K562 (cell line): ENCODE results near the gene GORASP1. TPM values are rescaled to one million over a fixed set of nuclear protein-coding genes. Genes with fewer than 3 reads are reported as not detected.
A peak's percentile ranks its signal among the peaks of the same experiment; 100 is the strongest.

ENCODE experiments used
- CCNT2 ChIP-seq: IDR thresholded peaks from 2 replicates; pipeline ENCODE4 v1.6.1; 2011; ENCODE audit warnings: borderline replicate concordance, low read depth, mild to moderate bottlenecking, moderate library complexity, mixed read lengths, low read length; ENCODE audit not compliant: insufficient read length; ENCODE audit errors: extremely low read depth
- CHCHD3 ChIP-seq: fragments of 250-450 bp; sonication (Bioruptor Pico); IDR thresholded peaks from 2 replicates; pipeline ENCODE4 v2.1.2; 2022; ENCODE audit warnings: mild to moderate bottlenecking
- CREM ChIP-seq: IDR thresholded peaks from 2 replicates; pipeline ENCODE4 v1.6.1; 2014; ENCODE audit warnings: antibody characterized with exemption, low read depth
- HDAC6 ChIP-seq: IDR thresholded peaks from 2 replicates; pipeline ENCODE4 v1.6.1; 2012; ENCODE audit warnings: low read depth, mild to moderate bottlenecking, control low read depth, inconsistent platforms, low read length, moderate library complexity
- KDM4B ChIP-seq, 2 experiments: fragments of 450-650 bp in 1 of 2; sonication (generic) in 1 of 2; IDR thresholded peaks; 2 replicates each; pipeline ENCODE4 v1.6.1; 2016 to 2017; ENCODE audit warnings: borderline replicate concordance in 2 of 2, antibody characterized with exemption in 1 of 2, low read depth in 1 of 2, mild to moderate bottlenecking in 1 of 2
- MBD2 ChIP-seq: sonication (generic); IDR thresholded peaks from 2 replicates; pipeline ENCODE4 v1.6.1; 2016; ENCODE audit warnings: low read depth, borderline replicate concordance
- MED1 ChIP-seq: sonication (generic); formaldehyde crosslinking; IDR thresholded peaks from 2 replicates; pipeline ENCODE4 v1.8.1; 2023; ENCODE audit warnings: missing genetic modification reagents, borderline replicate concordance
- NCOA1 ChIP-seq: fragments of 450-650 bp; IDR thresholded peaks from 2 replicates; pipeline ENCODE4 v1.6.1; 2016; ENCODE audit warnings: low read depth
- NR4A1 ChIP-seq, 2 experiments: fragments of 250-450 bp in 1 of 2; fragments of 450-650 bp in 1 of 2; sonication (Bioruptor Pico) in 1 of 2; IDR thresholded peaks; 2 replicates each; pipeline versions ENCODE4 v1.4.0 to v1.6.1; 2016 to 2020; ENCODE audit warnings: mild to moderate bottlenecking in 2 of 2, missing compliant biosample characterization in 1 of 2, missing genetic modification characterization in 1 of 2, moderate library complexity in 1 of 2
- TFAM ChIP-seq: fragments of 250-450 bp; sonication (Bioruptor Pico); conservative IDR thresholded peaks from 2 replicates; pipeline ENCODE4 v1.5.0; 2021; ENCODE audit warnings: mild to moderate bottlenecking, moderate library complexity
- VEZF1 ChIP-seq: fragments of 200-800 bp; sonication (Bioruptor generic); IDR thresholded peaks from 2 replicates; pipeline ENCODE4 v1.6.1; 2017; ENCODE audit warnings: missing genetic modification characterization, missing compliant biosample characterization
- ZBTB8A ChIP-seq: fragments of 450-650 bp; IDR thresholded peaks from 2 replicates; pipeline ENCODE4 v1.6.1; 2018; ENCODE audit warnings: mild to moderate bottlenecking, moderate library complexity; ENCODE audit not compliant: partially characterized antibody
- ZC3H4 ChIP-seq: sonication (generic); formaldehyde crosslinking; IDR thresholded peaks from 2 replicates; pipeline ENCODE4 v1.9.0; 2021; ENCODE audit warnings: missing genetic modification reagents, borderline replicate concordance
- ZHX1 ChIP-seq: fragments of 150-350 bp; conservative IDR thresholded peaks from 2 replicates; pipeline ENCODE4 v1.6.1; 2014; ENCODE audit warnings: low read length
- ZNF174 ChIP-seq: fragments of 250-450 bp; sonication (Bioruptor Pico); IDR thresholded peaks from 2 replicates; pipeline ENCODE4 v1.4.0; 2020; ENCODE audit warnings: mild to moderate bottlenecking
- ZNF212 ChIP-seq: fragments of 450-650 bp; formaldehyde crosslinking; IDR thresholded peaks from 2 replicates; pipeline ENCODE4 v1.4.0; 2020; ENCODE audit warnings: mild to moderate bottlenecking
- ZNF280B ChIP-seq: fragments of 250-450 bp; sonication (Bioruptor Pico); IDR thresholded peaks from 2 replicates; pipeline ENCODE4 v1.5.1; 2021; ENCODE audit warnings: mild to moderate bottlenecking
- ZNF507 ChIP-seq: conservative IDR thresholded peaks from 2 replicates; pipeline ENCODE4 v1.6.1; 2017; ENCODE audit warnings: missing genetic modification characterization, missing compliant biosample characterization
- ZNF76 ChIP-seq: fragments of 250-450 bp; sonication (Bioruptor Pico); IDR thresholded peaks from 2 replicates; pipeline ENCODE4 v1.4.0; 2020; ENCODE audit warnings: mild to moderate bottlenecking, moderate library complexity, borderline replicate concordance
- polyA plus RNA-seq, 8 experiments: library from polyadenylated mRNA; depleted of rRNA in 4 of 8; stranded (reverse) in 5 of 8; unstranded in 3 of 8; fragments of >200 nt; fragmentation: Nextera tagmentation in 2 of 8; fragmentation: Illumina TruSeq in 1 of 8; extraction: Ambion mirVana in 2 of 8; extraction: Trizol in 1 of 8; gene quantifications; 2 replicates each; pipeline versions ENCODE4 v1.2.1 to v1.2.3, GENCODE V29; 2011 to 2014; ENCODE audit warnings: inconsistent platforms in 1 of 8, missing spikeins in 1 of 8
- total RNA-seq, 7 experiments: library from RNA; depleted of rRNA in 6 of 7; stranded (reverse); fragments of >200 nt in 6 of 7; fragmentation: Illumina TruSeq in 2 of 7; extraction: Trizol in 2 of 7; gene quantifications; 2 replicates each; pipeline versions ENCODE4 v1.2.1 to v1.2.3, GENCODE V29; 2011 to 2021; ENCODE audit warnings: low replicate concordance in 1 of 7

GORASP1 gene
- total and polyA plus RNA-seq, 9 of the 15 experiments (the other 6 are each of a cell fraction or from before 2014, with no cell fraction given), result 8.4 to 87.9 (median 67.6) TPM

- no peak for TF ChIP-seq ZHX1
- TF ChIP-seq VEZF1 (CRISPR knock-in tag), result no peak; the same call in 1 of the 2 replicates
- TF ChIP-seq CREM, result peak; percentile 98
- no peak for TF ChIP-seq NR4A1 (CRISPR knock-in tag; IDR thresholded peaks at IDR 0.05)
- TF ChIP-seq NR4A1 (tag; IDR thresholded peaks at IDR 0.05), result no peak
- TF ChIP-seq CCNT2, result peak; percentile 73
- no peak for TF ChIP-seq MED1 (CRISPR knock-in tag)
- 0 out of 2 replicates have a peak, but pooled peaks have one; percentile 21 for TF ChIP-seq HDAC6
- TF ChIP-seq ZNF76 (CRISPR knock-in tag), result 0 out of 2 replicates have a peak, but pooled peaks have one; percentile 32
- TF ChIP-seq ZNF280B (CRISPR knock-in tag), result no peak
- TF ChIP-seq ZNF174, result no peak
- no peak for TF ChIP-seq TFAM (CRISPR knock-in tag)
- no peak for TF ChIP-seq ZNF507 (tag)
- no peak for TF ChIP-seq CHCHD3 (CRISPR knock-in tag)
- TF ChIP-seq ZBTB8A, result no peak
- no peak; the same call in 1 of the 2 replicates for TF ChIP-seq MBD2
- no peak for TF ChIP-seq ZC3H4 (CRISPR knock-in tag)
- TF ChIP-seq NCOA1, result no peak; the same call in 1 of the 2 replicates
- no peak; a peak in 1 of 4 replicates for TF ChIP-seq KDM4B (IDR thresholded peaks at IDR 0.05; ENCODE audit: borderline replicate concordance in 2 of 2, low read depth in 1 of 2)
- TF ChIP-seq ZNF212, result no peak
Observed at GRCh38 chr3:39107388-39108199, at the start of gene GORASP1, which contains the start of gene TTC21A (continued).
